GM23338 (cell line): ENCODE results near the gene GBP2. TPM values are rescaled to one million over a fixed set of nuclear protein-coding genes. Genes with fewer than 3 reads are reported as not detected.

Experiments used
- ATAC-seq: fragments of 200-7000 bp; cut with Tn5 transposase; 3 replicates; pipeline ENCODE4 v1.9.1; 2020
- DNase-seq: peaks from one replicate; pipeline ENCODE4 v3.0.0-alpha.2; 2015; ENCODE audit warnings: low spot score
- H2AFZ ChIP-seq: fragments of 200-600 bp; sonication (generic); 2 replicates; pipeline ENCODE4 v1.8.0; 2016; ENCODE audit warnings: antibody characterized with exemption, mild to moderate bottlenecking, moderate library complexity
- H3F3A ChIP-seq: fragments of 200-600 bp; sonication (generic); replicated peaks from 2 replicates; pipeline ENCODE4 v1.8.0; 2017; ENCODE audit warnings: antibody characterized with exemption, mixed run types, low read depth
- H3K27ac ChIP-seq: fragments of 200-600 bp; sonication (generic); 2 replicates; pipeline ENCODE4 v1.6.1; 2016; ENCODE audit warnings: low read depth
- H3K27me3 ChIP-seq: fragments of 200-600 bp; sonication (generic); 2 replicates; pipeline ENCODE4 v1.8.0; 2016; ENCODE audit warnings: mild to moderate bottlenecking, mixed run types, moderate library complexity; ENCODE audit not compliant: insufficient read depth
- H3K36me3 ChIP-seq: fragments of 200-600 bp; sonication (generic); 2 replicates; pipeline ENCODE4 v1.8.0; 2016; ENCODE audit warnings: mild to moderate bottlenecking; ENCODE audit not compliant: insufficient read depth
- H3K4me1 ChIP-seq: fragments of 200-600 bp; sonication (generic); 2 replicates; pipeline ENCODE4 v1.8.0; 2016; ENCODE audit warnings: mild to moderate bottlenecking, moderate library complexity; ENCODE audit not compliant: insufficient read depth
- H3K4me2 ChIP-seq: fragments of 200-600 bp; sonication (generic); 2 replicates; pipeline ENCODE4 v1.7.1; 2017; ENCODE audit warnings: mixed run types
- H3K4me3 ChIP-seq: fragments of 200-600 bp; sonication (generic); 2 replicates; pipeline ENCODE4 v1.6.1; 2016; ENCODE audit warnings: mixed run types
- H3K79me2 ChIP-seq: fragments of 200-600 bp; sonication (generic); replicated peaks from 2 replicates; pipeline ENCODE4 v1.8.0; 2017; ENCODE audit warnings: mild to moderate bottlenecking; ENCODE audit not compliant: insufficient read depth
- H3K9me2 ChIP-seq: fragments of 200-600 bp; sonication (generic); 2 replicates; pipeline ENCODE4 v1.8.0; 2017; ENCODE audit not compliant: insufficient read depth
- H4K20me1 ChIP-seq: fragments of 200-600 bp; sonication (generic); replicated peaks from 2 replicates; pipeline ENCODE4 v1.8.0; 2017; ENCODE audit warnings: mild to moderate bottlenecking; ENCODE audit not compliant: insufficient read depth
- H3K27ac Mint-ChIP-seq: 2 replicates; pipeline ENCODE4 v1.8.0; 2020; ENCODE audit warnings: inconsistent platforms, mild to moderate bottlenecking, moderate library complexity, mixed read lengths
- H3K27me3 Mint-ChIP-seq: 3 replicates; pipeline ENCODE4 v1.8.0; 2022; ENCODE audit warnings: low read depth, mild to moderate bottlenecking, moderate library complexity, mixed read lengths, inconsistent platforms; ENCODE audit not compliant: insufficient read depth, poor library complexity
- H3K36me3 Mint-ChIP-seq: 3 replicates; pipeline ENCODE4 v1.8.0; 2021; ENCODE audit warnings: low read depth, mild to moderate bottlenecking, inconsistent platforms, moderate library complexity, mixed read lengths
- H3K4me1 Mint-ChIP-seq: 3 replicates; pipeline ENCODE4 v1.8.0; 2020; ENCODE audit warnings: mild to moderate bottlenecking, inconsistent platforms, mixed read lengths
- H3K4me3 Mint-ChIP-seq: 3 replicates; pipeline ENCODE4 v1.8.0; 2021; ENCODE audit warnings: moderate library complexity, mild to moderate bottlenecking, inconsistent platforms, mixed read lengths
- H3K9me3 Mint-ChIP-seq: 3 replicates; pipeline ENCODE4 v1.8.0; 2020; ENCODE audit warnings: moderate library complexity, mild to moderate bottlenecking, inconsistent platforms, mixed read lengths
- CREB1 ChIP-seq: fragments of 250-450 bp; sonication (Bioruptor Pico); IDR thresholded peaks from 2 replicates; pipeline ENCODE4 v1.5.0; 2020; ENCODE audit warnings: low read depth, mild to moderate bottlenecking, moderate library complexity
- CTCF ChIP-seq, 2 experiments: fragments of 200-600 bp in 1 of 2; sonication (generic) in 1 of 2; conservative IDR thresholded peaks; 2 replicates each; pipeline versions ENCODE4 v1.5.1 to v1.6.1; 2016 to 2017; ENCODE audit warnings: antibody characterized with exemption in 2 of 2, low read depth in 2 of 2, mild to moderate bottlenecking in 2 of 2, moderate library complexity in 1 of 2
- EZH2 ChIP-seq: fragments of 200-600 bp; sonication (generic); IDR thresholded peaks from one replicate; pipeline ENCODE4 v1.8.0; 2017; ENCODE audit warnings: antibody characterized with exemption, mild to moderate bottlenecking, low read depth; ENCODE audit not compliant: unreplicated experiment
- EZH2phosphoT487 ChIP-seq: fragments of 200-600 bp; sonication (generic); IDR thresholded peaks from one replicate; pipeline ENCODE4 v1.8.1; 2018; ENCODE audit warnings: antibody characterized with exemption; ENCODE audit not compliant: unreplicated experiment
- JUNB ChIP-seq: IDR thresholded peaks from one replicate; pipeline ENCODE4 v1.6.1; 2016; ENCODE audit warnings: antibody characterized with exemption; ENCODE audit not compliant: unreplicated experiment
- NANOG ChIP-seq: IDR thresholded peaks from 2 replicates; pipeline ENCODE4 v1.6.1; 2016; ENCODE audit warnings: antibody characterized with exemption, borderline replicate concordance
- POLR2AphosphoS5 ChIP-seq: IDR thresholded peaks from 2 replicates; pipeline ENCODE4 v1.6.1; 2016; ENCODE audit warnings: antibody characterized with exemption, low read depth
- REST ChIP-seq: IDR thresholded peaks from one replicate; pipeline ENCODE4 v1.6.1; 2018; ENCODE audit warnings: antibody characterized with exemption; ENCODE audit not compliant: unreplicated experiment
- ZNF114 ChIP-seq: fragments of 250-450 bp; sonication (Bioruptor Pico); IDR thresholded peaks from 2 replicates; pipeline ENCODE4 v1.5.0; 2020; ENCODE audit warnings: mild to moderate bottlenecking, moderate library complexity
- polyA plus RNA-seq: library from polyadenylated mRNA; unstranded; fragments of >200 nt; fragmentation: Nextera tagmentation; extraction: Ambion mirVana; gene quantifications from 2 replicates; pipeline ENCODE4 v1.2.1, GENCODE V29; 2016
- total RNA-seq: library from RNA; depleted of rRNA; stranded (reverse); fragments of >200 nt; shearing (Covaris generic); gene quantifications from 2 replicates; pipeline ENCODE4 v1.2.3, GENCODE V29; 2014
- TF ChIP-seq, protein P1 (sequence below): IDR thresholded peaks from 2 replicates; pipeline ENCODE4 v1.6.1; 2016; ENCODE audit warnings: antibody characterized with exemption

The GBP2 gene
- total and polyA plus RNA-seq, 2 experiments from 2014 or later = not detected

DNA sequence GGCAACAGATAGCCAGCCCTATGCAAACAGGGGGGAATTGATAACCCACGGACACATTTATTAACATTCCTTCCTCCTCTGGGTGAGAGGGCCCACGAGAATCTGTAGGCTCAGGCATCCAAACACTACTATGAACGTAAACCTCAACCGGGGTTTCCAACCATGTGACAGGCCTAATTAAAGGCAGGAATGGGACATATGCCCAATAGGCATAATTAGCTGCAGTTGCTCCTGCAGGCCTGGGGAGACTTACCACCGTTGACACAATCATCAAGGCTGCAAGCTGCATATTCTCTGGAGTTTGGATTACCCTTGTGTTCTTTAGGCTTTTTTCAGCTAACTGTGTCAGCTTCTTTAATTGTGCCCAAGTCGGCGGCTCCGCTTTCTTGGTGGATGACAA lies 38.7 kb downstream of the GBP2 start:
- no peak overlapping the region for H3K4me3 ChIP-seq
- H3K36me3 Mint-ChIP-seq = no peaks in the 10 kb centered on the region
- TF ChIP-seq CREB1 (CRISPR knock-in tag) (no peak), CTCF (conservative IDR thresholded peaks at IDR 0.05; ENCODE audit: low read depth in 2 of 2) (no peak), ZNF114 (CRISPR knock-in tag) (no peak), REST (no peak), EZH2phosphoT487 (no peak), EZH2 (no peak), JUNB (no peak), POLR2AphosphoS5 (no peak)
- TF ChIP-seq, protein P1, sequence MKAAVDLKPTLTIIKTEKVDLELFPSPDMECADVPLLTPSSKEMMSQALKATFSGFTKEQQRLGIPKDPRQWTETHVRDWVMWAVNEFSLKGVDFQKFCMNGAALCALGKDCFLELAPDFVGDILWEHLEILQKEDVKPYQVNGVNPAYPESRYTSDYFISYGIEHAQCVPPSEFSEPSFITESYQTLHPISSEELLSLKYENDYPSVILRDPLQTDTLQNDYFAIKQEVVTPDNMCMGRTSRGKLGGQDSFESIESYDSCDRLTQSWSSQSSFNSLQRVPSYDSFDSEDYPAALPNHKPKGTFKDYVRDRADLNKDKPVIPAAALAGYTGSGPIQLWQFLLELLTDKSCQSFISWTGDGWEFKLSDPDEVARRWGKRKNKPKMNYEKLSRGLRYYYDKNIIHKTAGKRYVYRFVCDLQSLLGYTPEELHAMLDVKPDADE = no peak
- no peaks in the 10 kb centered on the region for H3F3A ChIP-seq
- H3K4me2 ChIP-seq = no peak overlapping the region
- no peaks in the 10 kb centered on the region for H3K36me3 ChIP-seq
- H3K27ac ChIP-seq = no peak overlapping the region
- H4K20me1 ChIP-seq = no peaks in the 10 kb centered on the region
- H3K27me3 ChIP-seq = no peaks in the 10 kb centered on the region
- no peaks in the 10 kb centered on the region for H3K79me2 ChIP-seq
- H3K9me3 Mint-ChIP-seq = peaks cover 1% of the 10 kb centered on the region; the same call in 2 of the 3 replicates
- 0 out of 2 replicates have a peak, but pooled peaks cover 4% of the 10 kb centered on the region for H3K9me2 ChIP-seq
- H3K4me1 Mint-ChIP-seq = peaks cover 7% of the 10 kb centered on the region; the same call in 1 of the 3 replicates
- peaks cover 5% of the 10 kb centered on the region; the same call in 1 of the 2 replicates for H3K4me1 ChIP-seq
- peak; percentile 6 for DNase-seq
- no peak for ATAC-seq
- no peak overlapping the region for H3K27ac Mint-ChIP-seq
- H3K27me3 Mint-ChIP-seq = peaks cover 4% of the 10 kb centered on the region
- peak overlapping the region; percentile 75; the same call in 1 of the 2 replicates for H2AFZ ChIP-seq
- no peak overlapping the region for H3K4me3 Mint-ChIP-seq

GRCh38 chr1:89085781-89086180 lies 40.1 kb downstream of the GBP2 start:
- H3K27ac ChIP-seq = no peak overlapping the region
- H3K9me3 Mint-ChIP-seq = peaks cover 10% of the 10 kb centered on the region
- no peaks in the 10 kb centered on the region for H3K79me2 ChIP-seq
- H3K27me3 Mint-ChIP-seq = peaks cover 4% of the 10 kb centered on the region
- H3K27me3 ChIP-seq = no peaks in the 10 kb centered on the region
- H3K4me2 ChIP-seq = no peak overlapping the region
- 0 out of 2 replicates have a peak, but pooled peaks cover 4% of the 10 kb centered on the region for H3K9me2 ChIP-seq
- no peaks in the 10 kb centered on the region for H3F3A ChIP-seq
- peaks cover 5% of the 10 kb centered on the region; the same call in 1 of the 2 replicates for H3K4me1 ChIP-seq
- H3K4me3 ChIP-seq = no peak overlapping the region
- H3K36me3 Mint-ChIP-seq = no peaks in the 10 kb centered on the region; the same call in 2 of the 3 replicates
- peaks cover 7% of the 10 kb centered on the region; the same call in 1 of the 3 replicates for H3K4me1 Mint-ChIP-seq
- H3K27ac Mint-ChIP-seq = no peak overlapping the region
- DNase-seq (no peak), ATAC-seq (no peak)
- H3K36me3 ChIP-seq = no peaks in the 10 kb centered on the region
- no peak overlapping the region for H2AFZ ChIP-seq
- H3K4me3 Mint-ChIP-seq = no peak overlapping the region
- H4K20me1 ChIP-seq = no peaks in the 10 kb centered on the region
- TF ChIP-seq NANOG = no peak
